ENCODE data around the gene TOMM22.

The TOMM22 gene

DNA sequence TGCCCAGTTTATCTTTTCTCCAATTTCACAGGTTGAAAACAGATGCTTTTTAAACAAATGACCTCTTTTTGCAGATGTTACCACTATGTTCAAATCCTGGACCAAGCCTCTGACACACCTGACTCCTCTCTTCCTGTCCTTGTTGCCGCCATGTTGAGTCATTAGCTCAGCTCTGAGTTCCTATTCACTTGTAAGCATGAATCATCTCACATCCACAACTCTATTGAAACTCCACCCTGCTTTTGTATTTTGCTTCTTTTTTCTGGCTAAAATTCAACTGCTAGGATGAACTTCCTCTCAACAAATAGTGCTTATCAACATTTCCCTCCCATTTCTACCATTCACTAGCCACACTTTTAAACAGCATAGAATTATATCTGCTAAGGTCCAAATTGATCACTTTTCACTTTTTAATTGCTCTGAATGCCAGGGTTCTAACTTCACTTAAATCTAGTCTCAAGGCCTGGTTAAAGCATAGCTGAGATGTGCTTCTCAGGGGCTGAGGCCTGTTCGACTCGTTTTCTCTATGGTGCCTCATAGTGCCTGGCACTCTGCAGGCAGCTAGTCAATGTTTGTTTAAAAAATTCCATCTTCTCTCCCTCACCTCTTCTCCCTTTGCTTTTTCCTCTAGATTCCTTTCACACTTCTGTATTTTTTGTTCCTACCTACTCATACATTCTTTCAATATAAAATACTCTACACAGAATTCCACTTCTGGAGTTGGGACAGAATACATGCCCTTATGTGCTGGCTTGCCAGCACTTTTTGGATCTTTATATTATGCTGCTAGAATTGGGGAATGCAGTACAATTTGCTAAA, 15.1 kb downstream of the TOMM22 start:
- peak overlapping the region; percentile 67 for H3K4me3 ChIP-seq (ENCODE audit: low read length)
- TF ChIP-seq, protein P1, sequence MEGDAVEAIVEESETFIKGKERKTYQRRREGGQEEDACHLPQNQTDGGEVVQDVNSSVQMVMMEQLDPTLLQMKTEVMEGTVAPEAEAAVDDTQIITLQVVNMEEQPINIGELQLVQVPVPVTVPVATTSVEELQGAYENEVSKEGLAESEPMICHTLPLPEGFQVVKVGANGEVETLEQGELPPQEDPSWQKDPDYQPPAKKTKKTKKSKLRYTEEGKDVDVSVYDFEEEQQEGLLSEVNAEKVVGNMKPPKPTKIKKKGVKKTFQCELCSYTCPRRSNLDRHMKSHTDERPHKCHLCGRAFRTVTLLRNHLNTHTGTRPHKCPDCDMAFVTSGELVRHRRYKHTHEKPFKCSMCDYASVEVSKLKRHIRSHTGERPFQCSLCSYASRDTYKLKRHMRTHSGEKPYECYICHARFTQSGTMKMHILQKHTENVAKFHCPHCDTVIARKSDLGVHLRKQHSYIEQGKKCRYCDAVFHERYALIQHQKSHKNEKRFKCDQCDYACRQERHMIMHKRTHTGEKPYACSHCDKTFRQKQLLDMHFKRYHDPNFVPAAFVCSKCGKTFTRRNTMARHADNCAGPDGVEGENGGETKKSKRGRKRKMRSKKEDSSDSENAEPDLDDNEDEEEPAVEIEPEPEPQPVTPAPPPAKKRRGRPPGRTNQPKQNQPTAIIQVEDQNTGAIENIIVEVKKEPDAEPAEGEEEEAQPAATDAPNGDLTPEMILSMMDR (conservative IDR thresholded peaks at IDR 0.05; ENCODE audit: low read depth, low read length) = no peak
- DNase-seq (ENCODE audit: low read depth) = no peak

DNA sequence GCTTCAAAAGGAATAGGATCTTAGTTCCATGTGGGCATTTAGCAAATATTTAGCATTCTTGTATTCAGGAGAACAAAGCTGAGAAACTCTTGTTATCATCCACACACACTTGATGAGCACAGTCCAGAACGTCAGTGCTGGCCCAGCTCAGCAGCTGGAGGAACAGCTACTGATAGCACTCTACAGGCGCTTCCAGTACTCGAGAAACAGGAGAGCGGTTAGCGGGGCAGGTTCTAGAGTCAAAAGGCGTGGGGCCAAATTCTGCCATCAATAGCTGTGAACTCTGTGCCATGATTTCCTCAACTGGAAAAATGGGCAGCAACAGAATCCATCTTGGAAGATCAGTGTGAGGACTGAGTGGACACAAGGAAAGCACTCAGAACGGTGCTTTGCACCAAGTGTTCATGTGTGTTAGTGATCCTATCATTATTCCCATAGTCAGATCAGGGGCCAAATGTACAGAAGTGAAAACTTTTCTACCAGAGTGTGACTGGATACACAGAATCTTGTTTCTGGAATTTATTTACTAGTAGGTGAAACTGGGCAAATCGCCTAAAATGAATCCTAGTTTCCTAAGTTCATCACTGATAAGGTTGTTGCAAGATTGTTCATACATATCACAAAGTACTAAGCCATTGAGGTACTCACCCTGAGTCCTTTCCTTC, 15.8 kb downstream of the TOMM22 start:
- DNase-seq (ENCODE audit: low read depth) = no peak
- TF ChIP-seq, protein P1 (conservative IDR thresholded peaks at IDR 0.05; ENCODE audit: low read depth, low read length) = no peak
- H3K4me3 ChIP-seq (ENCODE audit: low read length) = peak overlapping the region; percentile 67

DNA sequence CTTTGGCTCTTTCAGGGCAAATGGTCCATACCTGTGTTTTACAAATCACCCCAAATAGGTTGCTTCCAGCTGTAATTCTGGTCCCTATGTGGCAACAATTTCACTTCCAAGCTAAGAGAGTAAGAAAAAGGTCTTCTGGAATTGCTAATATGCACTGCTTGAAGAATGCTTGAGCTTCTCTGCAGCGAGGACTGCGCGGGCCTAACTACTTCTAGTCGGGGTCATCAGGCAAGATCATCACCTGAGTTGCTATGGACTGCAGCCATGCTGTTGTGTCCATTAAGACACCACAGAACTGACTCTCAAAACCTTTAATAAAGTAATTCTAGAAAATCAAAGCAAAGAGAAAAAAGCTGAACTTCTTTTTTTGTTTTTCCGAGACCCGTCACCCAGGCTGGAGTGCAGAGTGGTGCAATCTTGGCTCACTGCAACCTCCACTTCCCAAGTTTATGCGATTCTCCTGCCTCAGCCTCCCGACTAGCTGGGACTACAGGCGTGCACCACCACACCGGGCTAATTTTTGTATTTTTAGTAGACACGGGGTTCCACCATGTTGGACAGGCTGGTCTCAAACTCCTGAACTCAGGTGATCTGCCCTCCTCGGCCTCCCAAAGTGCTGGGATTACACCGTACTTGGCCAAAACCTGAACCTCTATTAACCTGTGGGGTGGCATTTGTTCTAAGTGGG, 16.8 kb downstream of the TOMM22 start:
- peak overlapping the region; percentile 67 for H3K4me3 ChIP-seq (ENCODE audit: low read length)
- DNase-seq (ENCODE audit: low read depth) = no peak
- TF ChIP-seq, protein P1 (conservative IDR thresholded peaks at IDR 0.05; ENCODE audit: low read depth, low read length) = no peak

DNA sequence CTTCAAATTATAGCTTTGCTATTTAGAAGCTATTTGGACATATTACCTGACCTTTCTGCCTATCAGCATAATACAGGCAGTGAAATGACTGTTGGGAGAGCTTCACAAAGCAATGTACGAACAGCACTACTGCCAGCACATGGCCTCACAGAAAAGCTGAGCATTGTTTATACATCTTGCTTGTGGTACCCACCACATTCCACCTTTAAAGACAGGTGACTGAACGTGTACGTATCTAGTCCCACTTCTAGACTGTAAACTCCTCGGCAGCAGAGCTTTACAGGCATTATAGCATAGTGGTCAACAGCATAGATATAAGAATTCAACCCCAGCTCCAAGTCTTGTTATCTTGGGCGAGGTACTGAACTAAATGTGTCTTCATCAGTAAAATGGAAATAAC, 17.4 kb downstream of the TOMM22 start:
- TF ChIP-seq, protein P1 (conservative IDR thresholded peaks at IDR 0.05; ENCODE audit: low read depth, low read length) = no peak
- no peak for DNase-seq (ENCODE audit: low read depth)
- peak overlapping the region; percentile 67 for H3K4me3 ChIP-seq (ENCODE audit: low read length)

DNA sequence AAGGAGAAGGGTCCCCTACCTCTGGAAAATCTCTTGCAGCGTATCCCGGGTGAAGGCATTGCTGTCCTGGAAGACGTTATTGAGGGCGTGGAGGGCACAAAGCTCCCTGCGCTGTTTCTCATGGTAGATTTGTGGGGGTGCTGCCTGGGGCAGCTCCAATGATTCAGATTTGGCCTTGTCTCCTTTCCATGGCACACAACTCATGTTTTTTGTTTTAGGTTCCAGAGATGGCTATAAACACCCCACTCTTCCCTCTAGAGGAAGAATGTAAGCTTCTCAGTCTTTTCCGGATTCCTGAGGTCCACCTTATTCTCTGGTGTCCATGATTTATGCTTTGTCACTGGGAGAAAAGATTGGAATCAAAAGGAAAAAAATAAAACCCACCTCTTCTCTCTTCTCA, 18.0 kb downstream of the TOMM22 start:
- H3K4me3 ChIP-seq (ENCODE audit: low read length) = peak overlapping the region; percentile 67
- TF ChIP-seq, protein P1 (conservative IDR thresholded peaks at IDR 0.05; ENCODE audit: low read depth, low read length) = no peak
- no peak for DNase-seq (ENCODE audit: low read depth)

DNA sequence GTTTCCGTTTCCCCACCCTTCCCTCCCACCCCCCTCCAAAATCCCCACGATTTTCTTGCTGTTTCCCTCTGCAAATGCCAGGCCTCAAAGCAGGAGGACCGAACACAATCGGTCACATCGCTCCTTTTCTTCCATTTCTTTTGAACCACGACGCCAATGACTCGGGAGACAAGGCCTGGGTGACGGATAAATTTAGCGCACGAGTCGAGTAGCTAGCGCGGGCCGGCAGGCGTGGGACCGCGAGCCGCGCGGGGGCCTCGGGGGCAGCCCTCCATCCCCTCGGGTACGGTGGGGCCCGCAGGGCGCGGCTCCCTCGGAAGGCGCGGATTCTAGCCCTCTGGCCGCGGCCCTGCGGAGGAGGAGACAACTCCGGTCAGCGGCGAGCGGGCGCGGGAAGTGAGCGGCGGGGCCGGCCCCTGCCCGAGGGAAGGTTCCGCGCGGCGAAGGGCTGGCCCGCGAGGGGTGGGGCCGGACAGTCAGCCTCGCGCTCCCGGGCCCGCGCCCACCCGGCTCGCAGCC, 18.6 kb downstream of the TOMM22 start:
- TF ChIP-seq, protein P1 (conservative IDR thresholded peaks at IDR 0.05; ENCODE audit: low read depth, low read length) = no peak
- DNase-seq (ENCODE audit: low read depth) = no peak
- peak overlapping the region; percentile 67 for H3K4me3 ChIP-seq (ENCODE audit: low read length)
